WTC11 (cell line): ENCODE data around the gene MRC1. TPM values are rescaled to one million over a fixed set of nuclear protein-coding genes. Genes with fewer than 3 reads are reported as not detected.

Experiments
- ATAC-seq: fragments of 200-7000 bp; cut with Tn5 transposase; 2 replicates; pipeline ENCODE4 v1.10.0; 2021; ENCODE audit warnings: mild to moderate bottlenecking, moderate library complexity
- CTCF ChIA-PET: fragments of 300-600 bp; sonication (Branson Sonifier 250); formaldehyde crosslinking; loops from one replicate; lab custom pipeline; 2021; ENCODE audit warnings: antibody characterized with exemption; lab: Charles Lee
- POLR2A ChIA-PET: fragments of 350-600 bp; sonication (Branson Sonifier 250); formaldehyde crosslinking; loops from one replicate; lab custom pipeline; 2021; ENCODE audit warnings: antibody characterized with exemption; lab: Charles Lee
- DNase-seq: peaks from one replicate; pipeline ENCODE4 v3.0.0; 2021; ENCODE audit warnings: low spot score
- H3K27ac Mint-ChIP-seq: 2 replicates; pipeline ENCODE4 v1.8.0; 2021; ENCODE audit warnings: mixed read lengths
- H3K27me3 Mint-ChIP-seq: 2 replicates; pipeline ENCODE4 v1.8.0; 2021; ENCODE audit warnings: low read depth, mild to moderate bottlenecking, moderate library complexity, mixed read lengths
- H3K36me3 Mint-ChIP-seq: 2 replicates; pipeline ENCODE4 v1.8.0; 2021; ENCODE audit warnings: mixed read lengths
- H3K4me1 Mint-ChIP-seq: 2 replicates; pipeline ENCODE4 v1.8.0; 2022; ENCODE audit warnings: mixed read lengths
- H3K4me3 Mint-ChIP-seq: 2 replicates; pipeline ENCODE4 v1.8.0; 2021; ENCODE audit warnings: mild to moderate bottlenecking, moderate library complexity, mixed read lengths
- H3K9me3 Mint-ChIP-seq: 2 replicates; pipeline ENCODE4 v1.8.0; 2021; ENCODE audit warnings: mixed read lengths
- ATF1 ChIP-seq: sonication (generic); formaldehyde crosslinking; IDR thresholded peaks from 2 replicates; pipeline ENCODE4 v1.8.1; 2023; ENCODE audit warnings: mild to moderate bottlenecking, moderate library complexity, missing genetic modification reagents
- ATF2 ChIP-seq: sonication (generic); formaldehyde crosslinking; IDR thresholded peaks from 2 replicates; pipeline ENCODE4 v1.8.1; 2022; ENCODE audit warnings: low read depth, missing genetic modification reagents, borderline replicate concordance
- ATF6 ChIP-seq: sonication (generic); formaldehyde crosslinking; IDR thresholded peaks from 2 replicates; pipeline ENCODE4 v1.8.1; 2023; ENCODE audit warnings: mild to moderate bottlenecking, missing genetic modification reagents
- E2F4 ChIP-seq: sonication (generic); formaldehyde crosslinking; IDR thresholded peaks from 2 replicates; pipeline ENCODE4 v1.8.1; 2022; ENCODE audit warnings: low read depth, mild to moderate bottlenecking, moderate library complexity, missing genetic modification reagents, borderline replicate concordance
- E2F5 ChIP-seq: sonication (generic); formaldehyde crosslinking; IDR thresholded peaks from 2 replicates; pipeline ENCODE4 v1.8.1; 2022; ENCODE audit warnings: mild to moderate bottlenecking, moderate library complexity, missing genetic modification reagents
- ELF4 ChIP-seq: sonication (generic); formaldehyde crosslinking; IDR thresholded peaks from 2 replicates; pipeline ENCODE4 v1.8.1; 2022; ENCODE audit warnings: low read depth, mild to moderate bottlenecking, moderate library complexity, missing genetic modification reagents
- ESRRA ChIP-seq: sonication (generic); formaldehyde crosslinking; IDR thresholded peaks from 2 replicates; pipeline ENCODE4 v1.8.1; 2022; ENCODE audit warnings: mild to moderate bottlenecking, missing genetic modification reagents, borderline replicate concordance
- GABPB1 ChIP-seq: sonication (generic); formaldehyde crosslinking; IDR thresholded peaks from 2 replicates; pipeline ENCODE4 v1.8.1; 2023; ENCODE audit warnings: mild to moderate bottlenecking, missing genetic modification reagents
- JAZF1 ChIP-seq: fragments of 250-450 bp; sonication (Bioruptor Pico); IDR thresholded peaks from 2 replicates; pipeline ENCODE4 v1.9.0; 2021; ENCODE audit warnings: moderate library complexity, mild to moderate bottlenecking, inconsistent platforms
- KAT7 ChIP-seq: sonication (generic); formaldehyde crosslinking; IDR thresholded peaks from 2 replicates; pipeline ENCODE4 v1.8.1; 2023; ENCODE audit warnings: missing genetic modification reagents, mild to moderate bottlenecking, borderline replicate concordance
- NFE2L1 ChIP-seq: sonication (generic); formaldehyde crosslinking; IDR thresholded peaks from 2 replicates; pipeline ENCODE4 v1.8.1; 2023; ENCODE audit warnings: missing genetic modification reagents
- NR2C2 ChIP-seq: sonication (generic); formaldehyde crosslinking; IDR thresholded peaks from 2 replicates; pipeline ENCODE4 v1.8.0; 2022; ENCODE audit warnings: mild to moderate bottlenecking, missing genetic modification reagents
- SOX15 ChIP-seq: fragments of 250-450 bp; sonication (Bioruptor Pico); IDR thresholded peaks from 2 replicates; pipeline ENCODE4 v1.9.0; 2021; ENCODE audit warnings: mild to moderate bottlenecking
- TEAD4 ChIP-seq: sonication (generic); formaldehyde crosslinking; IDR thresholded peaks from 2 replicates; pipeline ENCODE4 v1.8.0; 2022; ENCODE audit warnings: mild to moderate bottlenecking, missing genetic modification reagents
- TP53 ChIP-seq: sonication (generic); formaldehyde crosslinking; IDR thresholded peaks from 2 replicates; pipeline ENCODE4 v1.8.1; 2023; ENCODE audit warnings: mild to moderate bottlenecking, missing genetic modification reagents
- ZBTB43 ChIP-seq: sonication (generic); formaldehyde crosslinking; IDR thresholded peaks from 2 replicates; pipeline ENCODE4 v1.8.1; 2023; ENCODE audit warnings: mild to moderate bottlenecking, missing genetic modification reagents
- ZNF396 ChIP-seq: fragments of 250-450 bp; sonication (Bioruptor Pico); IDR thresholded peaks from 2 replicates; pipeline ENCODE4 v1.8.0; 2021; ENCODE audit warnings: mild to moderate bottlenecking, moderate library complexity, borderline replicate concordance
- ZNF425 ChIP-seq: fragments of 250-450 bp; sonication (Bioruptor Pico); conservative IDR thresholded peaks from 2 replicates; pipeline ENCODE4 v1.9.0; 2021; ENCODE audit warnings: mild to moderate bottlenecking
- total RNA-seq: library from RNA; stranded (reverse); gene quantifications from 3 replicates; pipeline ENCODE4 v1.2.3, GENCODE V29; 2021

MRC1 gene
- total RNA-seq, 1 experiment from 2014 or later = 0.33 TPM

- TF ChIP-seq E2F5 (CRISPR knock-in tag) = no peak
These were observed 96.3 kb downstream of the MRC1 start (continued) for GRCh38 chr10:17905491-17905890.

GRCh38 chr10:17906002-17906401, 96.9 kb downstream of the MRC1 start:
- CTCF ChIA-PET = no interaction called here
- no peaks in the 10 kb centered on the region for H3K36me3 Mint-ChIP-seq
- ATAC-seq = no peak
- no peak overlapping the region for H3K4me3 Mint-ChIP-seq
- no peak for DNase-seq
- H3K4me1 Mint-ChIP-seq = no peaks in the 10 kb centered on the region
- H3K27me3 Mint-ChIP-seq = no peaks in the 10 kb centered on the region
- no peaks in the 10 kb centered on the region for H3K9me3 Mint-ChIP-seq
- POLR2A ChIA-PET = no interaction called here
- no peak overlapping the region for H3K27ac Mint-ChIP-seq
- TF ChIP-seq ESRRA = no peak
- no peak for TF ChIP-seq JAZF1 (CRISPR knock-in tag)
- no peak for TF ChIP-seq ATF1 (CRISPR knock-in tag)
- no peak for TF ChIP-seq ZBTB43 (CRISPR knock-in tag)
- no peak for TF ChIP-seq ATF6 (CRISPR knock-in tag)
- TF ChIP-seq TEAD4 = no peak
- no peak for TF ChIP-seq GABPB1
- TF ChIP-seq ELF4 = no peak
- no peak for TF ChIP-seq ATF2 (CRISPR knock-in tag)
- no peak for TF ChIP-seq NR2C2 (CRISPR knock-in tag)
- TF ChIP-seq ZNF425 = no peak
- no peak for TF ChIP-seq TP53
- no peak for TF ChIP-seq ZNF396 (CRISPR knock-in tag)
- no peak for TF ChIP-seq SOX15 (CRISPR knock-in tag)
- TF ChIP-seq KAT7 (CRISPR knock-in tag) = no peak
- no peak for TF ChIP-seq NFE2L1 (CRISPR knock-in tag)
- no peak for TF ChIP-seq E2F4 (CRISPR knock-in tag)
